Duodenal mucosa (tissue), 2 donors: ENCODE measurements around the gene ABR.
"Not testable (repeated sequence)": the region's sequence is repeated elsewhere in the genome, so short reads cannot be mapped to it uniquely, and the experiment has no call there.

Experiments
- H3K27ac ChIP-seq: one replicate; pipeline ENCODE4 v1.7.0; 2013; ENCODE audit warnings: low read depth, low read length
- H3K27me3 ChIP-seq, 2 donors: one replicate each; pipeline ENCODE4 v1.7.0; 2013; ENCODE audit warnings: low read length in 2 of 2, control low read depth in 1 of 2; ENCODE audit not compliant: insufficient read depth in 2 of 2, control insufficient read depth in 1 of 2
- H3K36me3 ChIP-seq, 2 donors: one replicate each; pipeline ENCODE4 v1.7.0; 2013; ENCODE audit warnings: low read length in 2 of 2, control low read depth in 1 of 2; ENCODE audit not compliant: insufficient read depth in 2 of 2, control insufficient read depth in 1 of 2
- H3K4me1 ChIP-seq, 2 donors: one replicate each; pipeline ENCODE4 v1.7.0; 2013; ENCODE audit warnings: low read length in 2 of 2, control low read depth in 1 of 2; ENCODE audit not compliant: insufficient read depth in 2 of 2, control insufficient read depth in 1 of 2
- H3K4me3 ChIP-seq, 2 donors: one replicate each; pipeline ENCODE4 v1.7.0; 2013; ENCODE audit warnings: low read length in 2 of 2, low read depth in 1 of 2
- H3K9ac ChIP-seq, 2 donors: one replicate each; pipeline ENCODE4 v1.7.0; 2013; ENCODE audit warnings: low read length in 2 of 2, low read depth in 1 of 2
- H3K9me3 ChIP-seq, 2 donors: one replicate each; pipeline ENCODE4 v1.7.0; 2013; ENCODE audit warnings: low read length in 2 of 2, control low read depth in 1 of 2; ENCODE audit not compliant: control insufficient read depth in 1 of 2

Gene ABR

GRCh38 chr17:1050246-1050995, 129.4 kb downstream of the ABR start:
- H3K27ac ChIP-seq = no peak overlapping the region
- H3K4me3 ChIP-seq = no peak overlapping the region
- H3K27me3 ChIP-seq = no peaks in the 10 kb centered on the region
- peaks cover 31 to 71% of the 10 kb centered on the region in 2 donors for H3K36me3 ChIP-seq
- no peaks in the 10 kb centered on the region for H3K9me3 ChIP-seq
- no peak overlapping the region for H3K9ac ChIP-seq
- no peaks in the 10 kb centered on the region for H3K4me1 ChIP-seq

- Histone ChIP-seq H3K4me1 (no peaks in the 10 kb centered on the region), H3K27ac (no peak overlapping the region), H3K9ac (no peak overlapping the region), H3K4me3 (no peak overlapping the region), H3K27me3 (no peaks in the 10 kb centered on the region), H3K36me3 (peaks cover 38 to 71% of the 10 kb centered on the region in 2 donors), H3K9me3 (no peaks in the 10 kb centered on the region)
Measured at GRCh38 chr17:1049446-1050225, 130.1 kb downstream of the ABR start.

DNA sequence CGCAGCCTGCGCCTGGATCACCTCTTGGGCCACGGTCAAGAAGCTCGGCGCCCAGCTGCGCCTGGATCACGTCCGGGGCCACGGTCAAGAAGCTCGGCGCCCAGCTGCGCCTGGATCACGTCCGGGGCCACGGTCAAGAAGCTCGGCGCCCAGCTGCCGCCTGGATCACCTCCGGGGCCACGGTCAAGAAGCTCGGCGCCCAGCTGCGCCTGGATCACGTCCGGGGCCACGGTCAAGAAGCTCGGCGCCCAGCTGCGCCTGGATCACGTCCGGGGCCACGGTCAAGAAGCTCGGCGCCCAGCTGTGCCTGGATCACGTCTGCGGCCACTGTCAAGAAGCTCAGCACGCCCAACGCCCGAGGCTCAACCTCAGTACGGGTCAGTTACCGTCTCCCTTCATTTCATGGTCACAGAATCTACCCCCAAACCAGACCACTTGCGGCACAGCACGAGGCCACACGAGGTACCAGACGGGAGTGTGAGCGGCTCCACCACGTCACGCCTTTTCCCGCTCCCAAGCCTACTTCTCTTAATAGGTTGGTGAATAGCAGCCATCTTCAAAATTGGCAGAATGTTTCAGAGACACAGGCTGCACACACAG, 131.2 kb downstream of the ABR start:
- not testable (repeated sequence) for H3K4me3 ChIP-seq, H3K9ac ChIP-seq, H3K4me1 ChIP-seq, H3K27me3 ChIP-seq, H3K9me3 ChIP-seq, H3K27ac ChIP-seq
- H3K36me3 ChIP-seq = peaks cover 32 to 64% of the 10 kb centered on the region in 2 donors

DNA sequence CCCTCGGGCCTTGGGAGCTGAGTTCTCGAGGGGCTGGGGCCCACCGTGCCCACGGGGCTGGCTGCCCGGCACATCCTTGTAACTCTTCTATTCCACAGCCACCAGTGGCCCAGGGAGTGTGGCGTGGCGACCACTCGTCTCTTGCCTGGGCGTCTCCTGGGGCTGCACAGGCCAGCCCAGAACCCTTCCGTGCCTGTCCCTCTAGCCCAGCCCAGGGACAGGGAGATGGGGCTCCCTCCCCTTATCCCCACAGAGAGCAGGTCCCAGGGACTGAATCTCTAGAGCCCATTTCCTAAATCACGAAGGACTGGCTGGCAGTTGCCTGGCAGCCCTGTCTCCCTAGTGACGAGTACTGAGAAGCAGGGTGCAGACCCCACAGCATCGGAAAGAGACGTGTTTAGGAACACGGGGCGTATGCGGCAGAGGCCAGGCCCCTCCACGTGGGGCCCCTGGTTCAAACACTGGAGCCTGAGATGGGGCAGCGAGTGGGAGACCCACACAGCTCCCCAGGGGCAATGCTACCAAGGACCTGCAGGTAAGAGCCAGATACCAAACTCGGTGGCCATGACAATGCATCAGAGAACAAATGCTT, 131.8 kb downstream of the ABR start:
- Histone ChIP-seq H3K9me3 (no peaks in the 10 kb centered on the region), H3K27ac (no peak overlapping the region), H3K27me3 (no peaks in the 10 kb centered on the region), H3K4me3 (no peak overlapping the region), H3K4me1 (no peaks in the 10 kb centered on the region), H3K9ac (no peak overlapping the region), H3K36me3 (peaks cover 32 to 60% of the 10 kb centered on the region in 2 donors)

- Histone ChIP-seq H3K27ac (no peak overlapping the region), H3K9ac (no peak overlapping the region), H3K4me3 (no peak overlapping the region)
Measured at GRCh38 chr17:1047177-1047878, 132.5 kb downstream of the ABR start.

DNA sequence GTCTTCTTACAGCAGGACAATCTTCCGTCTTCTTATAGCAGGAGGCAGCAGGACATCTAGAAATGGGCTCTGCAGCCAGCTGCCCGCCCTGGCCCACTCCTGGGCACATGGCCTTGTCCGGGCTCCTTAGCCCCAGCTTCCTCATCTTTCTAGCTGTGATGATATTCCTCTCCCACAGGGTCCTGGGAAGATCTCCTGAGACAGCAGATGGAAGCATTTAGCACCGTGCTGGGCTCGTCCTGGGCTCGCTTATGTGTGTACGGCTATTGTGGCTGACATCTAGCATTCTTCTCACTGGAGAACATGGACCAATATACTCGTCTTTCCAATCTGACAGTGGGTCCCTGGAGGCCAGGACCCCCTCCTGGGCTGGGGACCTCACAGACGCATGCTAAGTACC, 134.3 kb downstream of the ABR start:
- Histone ChIP-seq H3K9ac (no peak overlapping the region), H3K4me1 (peaks cover 0 to 3% of the 10 kb centered on the region in 2 donors), H3K4me3 (no peak overlapping the region), H3K9me3 (no peaks in the 10 kb centered on the region), H3K27ac (no peak overlapping the region), H3K36me3 (peaks cover 37 to 73% of the 10 kb centered on the region in 2 donors), H3K27me3 (no peaks in the 10 kb centered on the region)

More at GRCh38 chr17:1047177-1047878, 132.5 kb downstream of the ABR start:
- Histone ChIP-seq H3K36me3 (peaks cover 32 to 66% of the 10 kb centered on the region in 2 donors), H3K9me3 (no peaks in the 10 kb centered on the region), H3K4me1 (no peaks in the 10 kb centered on the region), H3K27me3 (no peaks in the 10 kb centered on the region)

DNA sequence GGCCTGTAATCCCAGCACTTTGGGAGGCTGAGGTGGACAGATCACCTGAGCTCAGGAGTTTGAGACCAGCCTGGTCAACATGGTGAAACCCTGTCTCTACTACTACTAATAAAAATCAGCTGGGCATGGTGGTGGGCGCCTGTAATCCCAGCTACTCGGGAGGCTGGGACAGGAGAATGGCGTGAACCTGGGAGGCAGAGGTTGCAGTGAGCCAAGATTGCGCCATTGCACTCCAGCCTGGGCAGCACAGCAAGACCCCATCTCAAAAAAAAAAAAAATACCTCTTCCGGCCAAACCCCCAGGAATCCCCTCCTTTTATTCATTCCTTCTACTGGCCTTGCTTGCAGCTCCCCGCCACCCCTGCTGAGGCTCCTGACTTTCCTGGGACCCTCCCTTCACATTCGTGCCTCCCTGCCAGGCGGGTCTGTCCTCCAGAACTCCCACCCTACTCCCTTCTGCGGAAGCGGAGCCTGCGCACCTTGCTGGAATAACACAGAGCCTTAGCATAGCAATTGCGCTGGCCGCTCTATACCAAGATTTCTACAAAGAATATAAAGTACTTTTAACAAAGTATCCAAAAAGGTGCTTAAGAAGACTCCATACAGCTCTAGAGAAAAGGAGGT, 135.3 kb downstream of the ABR start:
- not testable (repeated sequence) for H3K4me1 ChIP-seq, H3K9ac ChIP-seq, H3K9me3 ChIP-seq, H3K27me3 ChIP-seq, H3K4me3 ChIP-seq, H3K27ac ChIP-seq
- H3K36me3 ChIP-seq = peaks cover 29 to 68% of the 10 kb centered on the region in 2 donors

DNA sequence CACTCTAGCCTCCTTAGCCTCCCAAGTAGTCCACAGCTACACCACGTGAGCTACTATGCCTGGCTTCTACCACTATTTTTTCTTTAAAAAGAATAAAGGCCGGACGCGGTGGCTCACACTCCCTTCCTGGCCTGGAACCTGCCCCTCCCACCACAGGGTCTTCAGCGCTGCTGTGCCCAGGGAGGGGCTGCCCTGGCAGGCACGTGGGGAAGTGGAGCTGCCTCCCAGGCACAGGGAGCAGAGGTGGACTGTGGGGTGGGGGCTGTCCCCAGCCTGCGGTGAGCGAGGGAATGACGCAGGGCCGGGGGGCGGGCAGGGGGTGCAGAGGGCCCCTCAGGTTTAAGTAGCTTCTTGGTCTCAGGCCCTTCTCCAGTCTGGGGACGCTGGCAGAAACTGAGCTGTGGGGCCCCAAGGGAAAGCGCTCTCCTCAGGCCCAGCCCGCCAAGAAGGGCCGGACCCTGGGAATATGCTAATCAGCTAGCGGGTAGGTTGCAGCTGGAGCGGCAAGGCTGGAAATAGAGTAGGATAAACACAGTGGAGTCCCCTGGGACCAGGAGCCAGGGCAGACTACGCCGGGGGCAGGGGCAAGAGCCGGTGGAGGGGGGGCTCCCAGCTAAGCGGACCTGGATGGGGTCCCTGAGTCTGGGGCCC, 136.1 kb downstream of the ABR start:
- no peak overlapping the region for H3K9ac ChIP-seq
- H3K27me3 ChIP-seq = no peaks in the 10 kb centered on the region
- H3K4me1 ChIP-seq = peaks cover 0 to 5% of the 10 kb centered on the region in 2 donors
- H3K9me3 ChIP-seq = no peaks in the 10 kb centered on the region
- H3K36me3 ChIP-seq = peaks cover 33 to 67% of the 10 kb centered on the region in 2 donors
- no peak overlapping the region for H3K4me3 ChIP-seq
- H3K27ac ChIP-seq = peak overlapping the region; percentile 10

DNA sequence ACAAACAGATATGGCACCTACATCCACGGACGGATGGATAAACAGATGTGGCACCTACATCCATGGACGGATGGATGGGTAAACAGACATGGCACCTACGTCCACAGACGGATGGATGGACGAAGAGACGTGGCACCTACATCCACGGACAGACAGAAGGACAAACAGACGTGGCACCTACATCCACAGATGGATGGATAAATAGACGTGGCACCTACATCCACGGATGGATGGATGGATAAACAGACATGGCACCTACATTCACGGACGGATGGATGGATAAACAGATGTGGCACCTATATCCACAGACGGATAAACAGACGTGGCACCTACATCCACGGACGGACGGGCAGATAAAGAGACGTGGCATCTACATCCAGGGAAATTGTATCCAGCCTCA, 137.3 kb downstream of the ABR start:
- H3K4me1 ChIP-seq = peaks cover 0 to 5% of the 10 kb centered on the region in 2 donors
- no peaks in the 10 kb centered on the region for H3K27me3 ChIP-seq
- H3K9ac ChIP-seq = no peak overlapping the region
- no peaks in the 10 kb centered on the region for H3K9me3 ChIP-seq
- no peak overlapping the region for H3K4me3 ChIP-seq
- H3K27ac ChIP-seq = no peak overlapping the region
- peaks cover 35 to 67% of the 10 kb centered on the region in 2 donors for H3K36me3 ChIP-seq
